NCI-H2227 (cell line): ENCODE measurements around the gene MRPS16.

ENCODE experiments used
- DNase-seq: peaks from one replicate; lab custom pipeline; 2025; ENCODE audit not compliant: unreplicated experiment; lab: John Stamatoyannopoulos, UW

Gene MRPS16

DNA sequence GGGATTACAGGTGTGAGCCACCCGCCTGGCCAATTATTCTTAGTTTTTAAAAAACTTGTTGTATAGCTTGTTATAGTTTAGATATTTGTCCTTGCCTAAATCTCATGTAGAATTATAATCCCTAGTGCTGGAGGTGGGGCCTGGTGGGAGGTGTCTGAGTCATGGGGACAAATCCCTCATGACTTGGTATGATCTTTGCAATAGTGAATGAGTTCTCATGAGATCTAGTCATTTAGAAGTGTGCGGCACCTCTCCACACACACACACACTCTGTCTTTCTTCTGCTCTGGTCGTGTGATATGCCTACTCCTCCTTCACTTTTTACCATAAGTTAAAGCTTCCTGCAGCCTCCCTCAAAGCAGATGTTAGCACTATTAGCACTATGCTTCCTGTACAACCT lies 47.4 kb downstream of the MRPS16 start:
- DNase-seq = no peak
